ENCODE measurements around the gene FEV.

- TF ChIP-seq POLR2A (IDR thresholded peaks at IDR 0.05; ENCODE audit: low read depth, low read length) = no peak
- no peak for TF ChIP-seq PAX5 (IDR thresholded peaks at IDR 0.05; ENCODE audit: insufficient read depth, low read length, severe bottlenecking)
- TF ChIP-seq POLR2AphosphoS5 (IDR thresholded peaks at IDR 0.05; ENCODE audit: low read depth, low read length) = no peak
- no peak for TF ChIP-seq POU2F2 (IDR thresholded peaks at IDR 0.05; ENCODE audit: low read depth, low read length)
Observed at GRCh38 chr2:218982586-218983262, 2.3 kb downstream of the FEV start.

Data from GM12891 (cell line).